HFF-Myc (cell line): ENCODE data around the gene IL17RA.

Experiments used
- DNase-seq: peaks from one replicate; pipeline ENCODE4 v3.0.0-alpha.2; 2011; ENCODE audit warnings: low read depth; ENCODE audit errors: extremely low read depth
- H3K4me3 ChIP-seq: replicated peaks from 2 replicates; pipeline ENCODE4 v1.5.1; 2011; ENCODE audit warnings: low read depth, mild to moderate bottlenecking, control low read depth, low read length
- TF ChIP-seq, protein P1 (sequence below): IDR thresholded peaks from 2 replicates; pipeline ENCODE4 v1.5.1; 2012; ENCODE audit warnings: mild to moderate bottlenecking, low read depth, low read length, control low read depth; ENCODE audit errors: missing control alignments

Gene IL17RA

DNA sequence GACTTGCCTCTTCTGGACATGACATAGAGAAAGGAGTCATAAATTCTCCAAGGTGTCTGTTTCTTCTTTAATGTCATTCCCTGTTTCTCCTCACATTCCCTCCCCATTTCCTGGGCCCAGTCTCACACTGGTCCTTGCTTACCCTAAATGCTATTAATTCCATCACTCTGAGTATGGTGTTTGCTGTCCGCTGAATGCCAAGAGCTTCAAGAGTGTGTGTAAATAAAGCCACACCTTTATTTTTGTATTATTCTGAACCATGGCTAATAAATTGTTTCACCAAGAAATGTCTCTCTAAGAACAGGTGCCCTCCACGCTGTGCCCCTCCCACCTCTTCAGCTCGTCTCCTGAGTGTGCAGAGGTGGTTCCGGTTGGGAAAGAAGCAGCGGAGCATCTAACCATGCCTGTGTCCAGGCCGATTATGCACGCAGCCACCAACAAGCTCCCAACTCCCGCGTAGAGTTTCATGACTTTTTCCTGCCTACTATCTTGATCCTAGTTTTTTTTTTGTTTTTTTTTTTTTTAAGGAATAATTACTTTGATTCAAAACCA, 27.8 kb downstream of the IL17RA start:
- TF ChIP-seq, protein P1, sequence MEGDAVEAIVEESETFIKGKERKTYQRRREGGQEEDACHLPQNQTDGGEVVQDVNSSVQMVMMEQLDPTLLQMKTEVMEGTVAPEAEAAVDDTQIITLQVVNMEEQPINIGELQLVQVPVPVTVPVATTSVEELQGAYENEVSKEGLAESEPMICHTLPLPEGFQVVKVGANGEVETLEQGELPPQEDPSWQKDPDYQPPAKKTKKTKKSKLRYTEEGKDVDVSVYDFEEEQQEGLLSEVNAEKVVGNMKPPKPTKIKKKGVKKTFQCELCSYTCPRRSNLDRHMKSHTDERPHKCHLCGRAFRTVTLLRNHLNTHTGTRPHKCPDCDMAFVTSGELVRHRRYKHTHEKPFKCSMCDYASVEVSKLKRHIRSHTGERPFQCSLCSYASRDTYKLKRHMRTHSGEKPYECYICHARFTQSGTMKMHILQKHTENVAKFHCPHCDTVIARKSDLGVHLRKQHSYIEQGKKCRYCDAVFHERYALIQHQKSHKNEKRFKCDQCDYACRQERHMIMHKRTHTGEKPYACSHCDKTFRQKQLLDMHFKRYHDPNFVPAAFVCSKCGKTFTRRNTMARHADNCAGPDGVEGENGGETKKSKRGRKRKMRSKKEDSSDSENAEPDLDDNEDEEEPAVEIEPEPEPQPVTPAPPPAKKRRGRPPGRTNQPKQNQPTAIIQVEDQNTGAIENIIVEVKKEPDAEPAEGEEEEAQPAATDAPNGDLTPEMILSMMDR, result no peak
- DNase-seq, result no peak
- no peak overlapping the region for H3K4me3 ChIP-seq

DNA sequence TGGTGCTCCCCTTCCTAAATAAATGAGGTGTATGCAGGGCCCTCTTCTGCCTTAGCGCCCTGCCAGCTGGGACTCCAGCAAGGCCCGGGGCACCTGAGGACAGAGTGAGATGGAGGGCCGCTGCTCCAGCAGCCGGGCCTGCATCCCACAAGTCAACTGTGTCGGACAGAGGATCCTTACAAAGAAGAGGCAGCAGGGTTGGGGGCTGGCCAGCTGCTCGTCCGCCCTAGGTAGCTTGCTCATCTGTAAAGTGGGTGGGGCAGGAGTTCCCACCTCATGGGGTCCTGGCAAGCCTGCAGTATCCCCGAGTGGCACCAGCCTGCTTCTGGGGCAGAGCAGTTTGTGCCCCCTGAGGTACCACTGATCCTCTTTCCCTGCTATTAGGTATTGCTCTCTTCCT, 28.8 kb downstream of the IL17RA start:
- H3K4me3 ChIP-seq, result no peak overlapping the region
- DNase-seq, result no peak
- TF ChIP-seq, protein P1, result no peak

DNA sequence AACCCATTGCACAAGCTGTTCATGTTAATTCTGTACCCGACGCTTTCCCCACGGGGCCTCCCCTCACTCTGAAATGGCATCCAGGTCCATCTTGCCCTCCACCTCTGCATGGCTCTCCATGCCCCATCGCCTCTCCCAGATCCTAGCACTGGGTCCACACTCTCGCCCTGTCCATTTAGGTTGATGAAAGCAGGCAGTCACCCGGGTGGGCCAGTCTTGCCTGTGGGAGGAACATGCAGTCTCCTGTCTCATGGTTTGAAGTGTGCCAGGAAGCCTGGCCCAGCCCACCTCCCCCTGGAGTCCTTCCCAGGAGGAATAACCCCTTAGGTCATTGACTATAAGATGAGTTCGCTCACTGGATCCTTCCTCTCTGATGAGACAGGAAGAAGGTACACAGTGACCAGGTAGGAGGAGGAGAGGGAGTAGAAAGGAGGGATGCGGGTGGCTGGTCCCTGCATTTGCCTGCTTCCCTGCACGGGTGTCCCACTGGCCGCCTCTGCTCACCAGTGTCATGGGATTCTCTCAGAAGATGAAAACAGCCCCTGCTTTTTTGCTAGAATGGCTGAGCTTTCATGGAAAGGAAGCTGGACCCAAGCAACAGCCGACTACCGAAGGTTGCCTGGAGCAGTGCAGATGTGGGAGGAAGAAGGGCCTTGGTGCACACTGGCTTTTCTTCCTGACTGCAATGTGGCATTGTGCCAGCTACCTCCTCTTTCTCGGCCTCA, 29.5 kb downstream of the IL17RA start:
- TF ChIP-seq, protein P1, result no peak
- no peak overlapping the region for H3K4me3 ChIP-seq
- DNase-seq, result no peak

DNA sequence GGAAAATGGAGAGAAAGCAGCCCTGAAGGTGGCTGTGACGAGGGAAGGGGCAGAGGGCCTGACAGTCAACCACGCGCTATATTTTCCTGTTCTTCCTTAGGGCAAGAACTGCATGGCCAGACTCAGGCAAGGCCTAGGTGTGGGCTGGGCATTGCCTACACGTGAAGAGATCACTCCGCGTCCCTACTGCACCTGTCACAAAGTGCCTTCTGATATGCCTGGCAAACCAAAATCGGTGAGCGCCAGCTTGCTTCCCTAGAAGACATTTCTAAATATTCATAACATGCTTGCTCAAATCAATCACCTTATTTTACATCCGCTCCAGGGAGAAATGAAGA, 30.1 kb downstream of the IL17RA start:
- no peak for DNase-seq
- no peak overlapping the region for H3K4me3 ChIP-seq
- TF ChIP-seq, protein P1, result no peak

DNA sequence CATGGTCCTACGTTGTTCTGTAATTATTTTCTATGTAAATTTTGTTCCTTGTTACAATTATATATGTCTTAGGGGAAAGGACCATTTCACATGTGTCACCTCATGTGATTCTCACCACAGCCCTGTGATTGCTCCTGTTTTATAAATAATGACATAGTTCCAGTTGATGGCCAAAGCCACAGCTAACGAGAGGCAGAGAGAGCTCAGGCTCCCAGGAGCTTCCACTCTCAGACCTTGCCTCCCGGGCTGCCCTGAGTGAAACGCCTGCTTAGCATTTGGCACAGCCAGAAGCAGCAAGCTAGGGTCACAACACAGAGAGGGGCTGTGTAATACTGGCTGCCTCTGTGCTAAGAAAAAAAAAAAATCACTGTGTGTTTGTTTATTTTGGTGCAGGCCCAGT, 30.4 kb downstream of the IL17RA start:
- TF ChIP-seq, protein P1, result no peak
- no peak for DNase-seq
- H3K4me3 ChIP-seq, result no peak overlapping the region

DNA sequence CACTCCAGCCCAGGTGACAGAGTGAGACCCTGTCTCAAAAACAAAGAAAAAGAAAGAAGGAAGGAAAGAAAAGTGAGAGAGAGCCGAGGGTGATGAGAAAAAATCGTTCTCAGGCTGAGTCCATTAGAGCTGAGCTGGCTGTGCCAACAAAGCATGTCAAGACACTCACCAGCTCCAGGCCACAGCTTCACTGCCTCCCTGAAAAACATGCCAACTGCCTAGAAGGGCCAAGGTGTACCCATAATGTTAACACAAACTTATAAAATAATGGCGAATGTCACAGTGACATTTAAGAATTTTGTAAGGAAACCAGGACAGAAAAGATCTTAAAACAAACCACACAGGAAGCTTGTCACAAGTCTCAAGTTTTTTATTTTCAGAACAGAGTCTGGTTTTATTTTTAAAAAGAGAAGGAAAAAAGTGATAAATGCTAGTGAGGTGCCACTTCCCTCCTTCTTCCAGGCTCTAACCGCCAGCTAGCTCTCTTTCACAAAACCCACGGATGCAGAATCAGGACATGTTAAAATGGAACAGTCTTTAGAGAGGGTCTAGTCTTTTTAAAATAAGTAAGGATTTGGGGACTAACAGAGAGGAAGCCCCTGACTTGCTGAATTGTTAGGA, 31.3 kb downstream of the IL17RA start:
- DNase-seq, result no peak
- no peak overlapping the region for H3K4me3 ChIP-seq
- TF ChIP-seq, protein P1, result no peak
